HG03432 (cell line): ENCODE measurements around the gene NEDD4L.
A peak's percentile ranks its signal among the peaks of the same experiment; 100 is the strongest.
"Not testable (repeated sequence)": the region's sequence is repeated elsewhere in the genome, so short reads cannot be mapped to it uniquely, and the experiment has no call there.

ENCODE experiments used
- ATAC-seq: cut with Tn5 transposase; IDR thresholded peaks from one replicate; pipeline ENCODE4 v1.9.1; 2021; ENCODE audit warnings: mild to moderate bottlenecking, moderate library complexity; ENCODE audit not compliant: unreplicated experiment

NEDD4L gene

GRCh38 chr18:58362027-58362575, 318.1 kb downstream of the NEDD4L start:
- no peak for ATAC-seq

DNA sequence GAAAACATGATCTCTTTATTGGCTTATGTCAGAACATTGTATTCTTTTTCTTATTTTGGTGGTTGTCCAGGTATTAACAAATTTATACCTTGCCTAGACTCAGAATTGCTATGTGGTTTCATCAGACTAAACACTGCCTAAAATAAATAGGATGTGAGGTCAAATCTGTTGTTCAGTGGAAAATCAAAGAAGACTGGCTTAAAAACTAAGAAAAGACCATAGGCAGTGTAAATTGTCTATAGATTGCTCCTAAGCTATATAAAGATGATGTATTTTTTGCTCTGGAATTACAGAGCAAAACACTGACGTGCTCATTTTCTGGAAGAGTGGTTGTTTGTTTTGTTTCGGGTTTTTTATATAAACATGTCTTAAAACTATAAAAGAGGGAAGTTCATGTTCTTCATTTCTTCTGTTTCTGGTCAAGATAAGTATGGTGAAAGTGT, 318.8 kb downstream of the NEDD4L start:
- ATAC-seq, result no peak

GRCh38 chr18:58363767-58364540, 319.9 kb downstream of the NEDD4L start:
- no peak for ATAC-seq

- no peak for ATAC-seq
Measured at GRCh38 chr18:58364876-58365528, 321.0 kb downstream of the NEDD4L start.

- peak; percentile 75 for ATAC-seq
Measured at GRCh38 chr18:58367425-58368140, 323.6 kb downstream of the NEDD4L start.

DNA sequence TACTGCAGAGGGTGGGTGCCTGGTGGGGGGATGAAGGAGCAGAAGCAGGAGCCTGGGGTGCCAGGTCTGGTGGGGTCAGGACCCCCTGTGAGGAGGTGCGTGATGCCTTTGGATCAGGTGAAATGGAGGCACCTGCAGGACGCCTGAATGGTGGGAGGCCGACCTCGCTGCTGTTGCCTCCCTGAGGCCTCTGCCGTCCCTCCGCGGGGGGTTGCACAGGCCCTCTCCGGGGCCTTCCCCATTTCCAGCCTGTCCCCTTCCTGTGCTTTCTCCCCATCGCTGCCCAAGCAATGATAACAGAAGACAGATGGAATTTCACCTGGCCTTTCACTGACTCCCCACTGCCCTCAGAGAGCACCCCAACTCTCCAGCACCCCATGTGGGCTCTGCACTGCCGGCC, 325.6 kb downstream of the NEDD4L start:
- no peak for ATAC-seq

DNA sequence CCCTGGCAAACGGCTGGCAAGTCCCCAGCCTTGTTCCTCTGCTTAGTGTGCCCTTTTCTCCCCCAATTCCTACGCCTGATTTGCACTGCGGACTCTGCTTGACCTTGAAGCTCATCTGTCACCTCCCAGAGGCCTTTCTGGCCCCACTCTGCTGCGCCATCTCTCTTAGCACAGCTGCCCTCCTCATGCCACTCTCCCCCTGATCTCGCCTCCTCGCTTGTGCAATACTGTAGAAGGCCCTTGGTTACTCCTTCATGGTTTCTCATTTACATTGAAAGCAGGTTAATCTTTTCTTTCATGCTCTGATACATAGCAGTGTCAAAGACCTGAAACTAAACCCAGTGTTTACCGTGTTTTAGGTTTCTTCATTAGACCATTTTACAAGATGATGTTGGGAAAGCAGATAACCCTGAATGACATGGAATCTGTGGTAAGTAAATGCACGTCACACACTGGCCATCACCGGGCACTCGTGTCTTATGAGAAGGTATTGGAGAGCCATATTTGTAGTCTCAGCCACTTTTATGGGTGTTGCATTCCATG, 326.1 kb downstream of the NEDD4L start:
- no peak for ATAC-seq

- ATAC-seq, result no peak
Measured at GRCh38 chr18:58370612-58371011, 326.6 kb downstream of the NEDD4L start.

- ATAC-seq, result no peak
Measured at GRCh38 chr18:58373481-58373880, 329.5 kb downstream of the NEDD4L start.

DNA sequence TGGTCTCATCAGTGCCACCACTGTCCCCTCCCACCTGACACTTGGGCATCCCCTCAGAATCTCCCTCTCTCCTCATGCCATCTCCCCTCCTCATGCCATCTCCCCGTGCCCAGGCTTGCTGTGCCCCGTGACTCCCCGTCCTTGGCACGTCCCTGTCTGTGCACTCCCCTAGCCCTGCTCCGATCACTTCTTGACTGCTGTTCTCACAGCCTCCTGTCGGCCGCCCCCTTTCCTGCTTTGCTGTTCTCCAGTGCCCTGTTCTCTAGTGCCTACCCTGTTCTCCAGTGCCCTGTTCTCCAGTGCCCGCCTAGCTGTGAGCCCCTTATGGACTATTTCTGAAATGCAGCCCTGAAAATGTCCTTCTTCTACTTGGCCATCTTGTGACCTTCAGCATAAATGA, 331.0 kb downstream of the NEDD4L start:
- ATAC-seq, result no peak

DNA sequence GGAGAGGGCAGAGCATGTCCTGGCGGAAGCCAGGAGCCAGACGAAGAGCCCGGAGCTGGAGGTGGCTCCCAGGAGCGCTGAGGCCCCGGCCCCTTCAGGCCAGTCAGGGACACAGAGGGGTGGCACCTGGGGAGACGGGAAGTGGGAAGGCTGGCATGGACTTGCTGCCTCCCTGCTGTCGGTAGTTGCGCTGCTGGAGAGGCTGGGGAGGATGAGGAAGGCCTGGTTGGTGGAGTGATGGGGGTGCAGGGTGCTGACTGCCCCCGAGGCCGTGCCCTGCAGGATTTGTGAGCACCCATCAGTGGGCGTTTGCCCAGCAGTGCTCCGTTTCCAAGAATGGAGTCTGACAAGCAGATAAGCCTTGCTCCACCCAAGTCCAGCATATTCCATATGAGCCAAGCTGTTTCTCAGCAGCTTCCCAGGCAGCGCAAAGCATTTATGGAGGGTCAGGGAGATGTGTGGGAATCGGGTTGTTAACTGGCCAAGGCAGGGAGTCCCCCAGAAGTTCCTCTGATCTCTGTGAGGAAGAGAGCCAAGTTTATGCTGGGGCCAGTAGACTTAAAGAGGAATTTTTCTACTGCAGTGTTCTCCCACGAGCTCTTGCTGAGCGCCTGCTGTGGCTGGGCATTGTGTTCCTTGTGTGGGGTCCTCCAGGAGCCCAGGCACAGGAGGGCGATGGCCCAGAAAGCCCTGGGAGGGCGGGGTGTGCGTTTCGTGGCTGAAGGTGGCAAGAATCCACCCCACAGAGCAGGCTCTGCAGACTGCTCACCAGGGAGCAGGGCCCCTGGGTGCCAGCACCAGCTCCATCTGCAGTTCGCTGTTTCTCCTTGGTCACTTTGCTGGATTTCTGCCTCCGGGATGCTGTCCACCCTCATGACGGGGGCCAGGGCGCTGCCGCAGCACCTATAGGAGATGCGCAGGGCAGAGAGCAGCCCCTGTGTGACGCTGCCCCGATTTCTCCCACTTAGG, 334.7 kb downstream of the NEDD4L start:
- no peak for ATAC-seq

GRCh38 chr18:58379443-58379842, 335.4 kb downstream of the NEDD4L start:
- no peak for ATAC-seq

DNA sequence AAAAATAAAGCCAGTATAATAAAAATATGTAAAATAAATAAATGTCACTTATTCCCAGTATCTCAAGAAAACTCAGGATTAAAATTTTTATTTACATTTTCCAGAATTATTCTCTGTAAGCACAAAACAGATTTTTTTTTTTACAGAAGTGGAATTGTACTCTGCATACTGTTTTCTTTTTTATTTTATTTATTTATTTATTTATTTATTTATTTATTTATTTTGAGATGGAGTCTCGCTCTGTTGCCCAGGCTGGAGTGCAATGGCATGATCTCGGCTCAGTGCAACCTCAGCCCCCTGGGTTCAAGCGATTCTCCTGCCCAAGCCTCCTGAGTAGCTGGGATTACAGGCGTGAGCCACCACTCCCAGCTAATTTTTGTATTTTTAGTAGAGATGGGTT, 336.1 kb downstream of the NEDD4L start:
- not testable (repeated sequence) for ATAC-seq

DNA sequence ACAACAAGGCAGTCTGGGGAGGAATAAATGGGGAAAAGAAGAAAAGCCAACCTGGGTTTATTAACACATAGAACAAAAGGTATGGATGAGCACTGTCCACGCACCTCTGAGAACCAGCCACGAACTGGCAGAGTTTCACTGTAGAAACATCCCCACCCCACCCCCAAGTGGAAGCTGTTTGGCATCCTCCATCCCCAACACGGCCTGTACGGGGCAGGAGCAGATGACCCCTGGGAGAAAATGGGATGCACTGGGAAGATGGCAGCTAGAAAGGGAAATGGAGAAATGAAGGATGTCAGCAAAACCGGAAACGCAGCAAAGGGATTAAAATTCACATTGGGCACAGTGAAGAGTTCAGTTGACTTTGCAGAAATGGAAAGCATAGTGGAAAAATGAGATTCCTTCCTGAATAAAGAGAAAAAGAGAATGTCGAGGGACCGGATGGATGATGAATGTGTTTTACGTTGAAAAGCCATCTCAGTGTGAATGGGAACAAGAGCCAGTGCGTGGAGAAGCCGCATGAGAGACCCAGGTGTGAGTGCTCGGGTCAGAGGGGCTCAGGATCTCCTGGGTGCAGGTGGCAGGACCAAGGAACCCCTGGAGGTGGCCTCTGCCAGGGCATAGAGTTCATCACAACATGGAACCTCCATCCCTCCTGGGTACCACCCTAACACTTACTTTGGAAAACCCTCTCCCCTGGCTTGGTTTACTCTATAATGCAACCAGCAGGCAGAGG, 337.8 kb downstream of the NEDD4L start:
- no peak for ATAC-seq

DNA sequence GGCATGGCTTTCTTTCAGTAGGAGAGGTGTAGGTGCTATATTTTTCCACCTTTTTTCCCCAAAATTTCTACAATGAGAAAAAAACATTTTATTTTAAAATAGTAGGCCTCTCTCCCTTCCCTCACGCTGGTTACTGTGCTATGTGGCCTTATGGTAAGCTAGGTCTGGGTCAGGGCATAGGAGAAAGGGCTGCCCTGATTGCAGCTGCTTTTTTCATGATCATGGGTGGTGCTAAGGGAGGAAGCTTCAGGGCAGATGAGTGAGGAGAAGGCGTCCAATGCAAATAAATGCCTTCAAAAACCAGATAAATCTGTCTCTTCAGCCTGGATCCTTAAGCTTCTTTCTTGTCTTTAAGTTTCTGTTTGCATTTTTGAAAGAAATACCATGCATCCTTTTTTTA, 338.4 kb downstream of the NEDD4L start:
- no peak for ATAC-seq

- no peak for ATAC-seq
Measured at GRCh38 chr18:58385472-58385871, 341.4 kb downstream of the NEDD4L start.

DNA sequence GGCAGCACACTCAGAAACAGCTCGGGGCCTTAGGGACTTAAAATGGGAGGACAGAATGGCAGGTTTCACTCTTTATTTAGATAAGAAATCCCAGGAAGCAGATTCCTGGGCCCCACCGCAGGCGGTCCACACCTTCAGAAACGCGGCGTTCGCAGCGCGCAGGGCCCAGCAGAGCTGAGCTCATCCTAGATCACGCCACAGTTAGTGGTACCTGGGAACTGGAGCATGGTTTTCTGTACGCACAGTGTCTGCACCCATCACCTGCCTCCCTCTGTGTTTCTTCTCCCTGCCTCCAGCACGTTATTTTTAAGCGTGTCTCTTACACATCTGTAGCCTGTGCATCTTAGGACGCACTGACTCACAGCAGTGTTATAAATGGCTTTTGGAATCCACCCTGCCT, 342.8 kb downstream of the NEDD4L start:
- no peak for ATAC-seq

DNA sequence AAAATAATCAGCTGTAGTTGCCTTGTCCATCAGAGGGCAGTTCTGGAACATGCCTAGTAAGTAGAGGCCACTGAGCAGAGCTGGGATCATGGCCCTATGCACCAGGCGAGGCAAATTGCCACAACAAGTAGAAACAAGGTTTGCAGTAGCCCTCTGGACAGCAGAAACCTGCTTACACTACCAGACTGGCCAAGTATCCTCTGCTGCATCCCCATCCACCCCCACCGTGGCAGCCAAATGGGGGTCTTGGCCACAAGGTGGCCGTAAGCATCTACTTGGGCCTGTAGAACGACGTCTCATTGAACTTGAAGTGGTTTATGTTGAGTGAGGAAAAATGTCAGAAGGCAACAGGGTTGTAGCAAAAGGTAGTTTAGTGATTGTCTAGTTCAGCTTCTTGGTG, 343.7 kb downstream of the NEDD4L start:
- ATAC-seq, result no peak

- ATAC-seq, result no peak
Measured at GRCh38 chr18:58388736-58389135, 344.7 kb downstream of the NEDD4L start.
